GM19397 (cell line): Measurements from ENCODE around the gene C4A.
"Not testable (repeated sequence)": the region's sequence is repeated elsewhere in the genome, so short reads cannot be mapped to it uniquely, and the experiment has no call there.

Experiments used
- ATAC-seq: cut with Tn5 transposase; IDR thresholded peaks from one replicate; pipeline ENCODE4 v1.9.1; 2021; ENCODE audit warnings: mild to moderate bottlenecking, moderate library complexity; ENCODE audit not compliant: unreplicated experiment

C4A gene

GRCh38 chr6:32047539-32047854 lies 65.6 kb downstream of the C4A start:
- ATAC-seq, result no peak

GRCh38 chr6:32047855-32048766 lies 66.3 kb downstream of the C4A start:
- no peak for ATAC-seq

GRCh38 chr6:32049149-32049548 lies 67.3 kb downstream of the C4A start:
- not testable (repeated sequence) for ATAC-seq

GRCh38 chr6:32049736-32050135 lies 67.9 kb downstream of the C4A start:
- ATAC-seq, result not testable (repeated sequence)

- ATAC-seq, result no peak
Measured at GRCh38 chr6:32050562-32050961, 68.7 kb downstream of the C4A start.
